Measurements from ENCODE around the gene ALDH1A2. TPM values are rescaled to one million over a fixed set of nuclear protein-coding genes. Genes with fewer than 3 reads are reported as not detected.

Gene ALDH1A2
- polyA plus RNA-seq, 3 donors, result 0.41 to 5.1 (median 3.4) TPM

DNA sequence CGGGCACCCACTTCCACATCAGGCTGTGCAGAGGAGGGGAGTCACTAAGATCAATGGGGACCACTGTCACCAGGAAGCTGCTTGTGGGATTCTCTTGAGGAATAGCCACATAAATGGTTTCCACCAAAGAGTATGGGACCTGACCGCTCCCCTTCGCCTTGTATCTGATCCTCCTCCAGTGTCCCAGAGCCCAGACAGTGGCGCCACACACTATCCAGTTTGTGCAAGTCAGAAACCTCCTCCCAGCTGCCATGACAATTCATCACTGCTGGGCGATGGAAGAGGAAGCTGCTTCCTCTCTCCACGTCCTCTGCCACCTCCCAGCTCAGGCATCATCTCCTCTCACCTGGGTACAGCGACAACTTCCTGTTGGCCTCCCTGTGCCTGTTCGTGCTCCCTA is 147.5 kb downstream of the ALDH1A2 start:
- Mint-ChIP-seq H3K9me3 (peaks cover 0 to 3% (median 0%) of the 10 kb centered on the region in 7 donors), H3K4me1 (no peaks in the 10 kb centered on the region), H3K4me3 (no peak overlapping the region), H3K27me3 (ENCODE audit: low read depth in 3 of 3) (peaks cover 2 to 15% (median 12%) of the 10 kb centered on the region in 3 donors), H3K27ac (peak overlapping the region in 1 of 7 donors; percentile 21), H3K36me3 (no peaks in the 10 kb centered on the region)
- H3K27me3 ChIP-seq (ENCODE audit: control insufficient read depth in 2 of 2, insufficient read depth in 2 of 2, low read length in 2 of 2), result no peaks in the 10 kb centered on the region
- H2AFZ ChIP-seq (ENCODE audit: insufficient read depth, low read depth, low read length, poor library complexity, severe bottlenecking), result no peak overlapping the region
- no peaks in the 10 kb centered on the region for H3K4me1 ChIP-seq (ENCODE audit: control insufficient read depth in 1 of 2, insufficient read depth in 2 of 2, low read length in 2 of 2)
- H3K9me3 ChIP-seq (replicated peaks in 1 of 2; ENCODE audit: control insufficient read depth in 1 of 2, insufficient read depth in 1 of 2, low read length in 2 of 2), result no peaks in the 10 kb centered on the region
- DNase-seq, result no peak
- no peaks in the 10 kb centered on the region for H4K20me1 ChIP-seq (ENCODE audit: insufficient read depth, low read length)
- H3K4me3 ChIP-seq (replicated peaks in 1 of 3; ENCODE audit: low read depth in 2 of 3, low read length in 3 of 3), result no peak overlapping the region
- intact Hi-C loops (cut with micrococcal nuclease), result no loop called here
- no peak overlapping the region for H3K4me2 ChIP-seq (replicated peaks; ENCODE audit: extremely low read depth, low read length, poor library complexity, severe bottlenecking)
- 66% methylated on average over 6 of the region's 8 CpGs for WGBS (ENCODE audit: insufficient coverage)
- H3K27ac ChIP-seq (ENCODE audit: low read depth in 1 of 2, low read length in 2 of 2), result no peak overlapping the region
- no peak overlapping the region for H3K9ac ChIP-seq (ENCODE audit: insufficient read depth, low read length, poor library complexity, severe bottlenecking)
- H3K79me2 ChIP-seq (ENCODE audit: insufficient read depth, low read length), result no peaks in the 10 kb centered on the region
- TF ChIP-seq, protein P1, sequence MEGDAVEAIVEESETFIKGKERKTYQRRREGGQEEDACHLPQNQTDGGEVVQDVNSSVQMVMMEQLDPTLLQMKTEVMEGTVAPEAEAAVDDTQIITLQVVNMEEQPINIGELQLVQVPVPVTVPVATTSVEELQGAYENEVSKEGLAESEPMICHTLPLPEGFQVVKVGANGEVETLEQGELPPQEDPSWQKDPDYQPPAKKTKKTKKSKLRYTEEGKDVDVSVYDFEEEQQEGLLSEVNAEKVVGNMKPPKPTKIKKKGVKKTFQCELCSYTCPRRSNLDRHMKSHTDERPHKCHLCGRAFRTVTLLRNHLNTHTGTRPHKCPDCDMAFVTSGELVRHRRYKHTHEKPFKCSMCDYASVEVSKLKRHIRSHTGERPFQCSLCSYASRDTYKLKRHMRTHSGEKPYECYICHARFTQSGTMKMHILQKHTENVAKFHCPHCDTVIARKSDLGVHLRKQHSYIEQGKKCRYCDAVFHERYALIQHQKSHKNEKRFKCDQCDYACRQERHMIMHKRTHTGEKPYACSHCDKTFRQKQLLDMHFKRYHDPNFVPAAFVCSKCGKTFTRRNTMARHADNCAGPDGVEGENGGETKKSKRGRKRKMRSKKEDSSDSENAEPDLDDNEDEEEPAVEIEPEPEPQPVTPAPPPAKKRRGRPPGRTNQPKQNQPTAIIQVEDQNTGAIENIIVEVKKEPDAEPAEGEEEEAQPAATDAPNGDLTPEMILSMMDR (IDR thresholded peaks at IDR 0.05), result no peak
- no peaks in the 10 kb centered on the region for H3K36me3 ChIP-seq (replicated peaks in 1 of 2; ENCODE audit: control insufficient read depth in 1 of 2, insufficient read depth in 2 of 2, low read length in 2 of 2)

- Mint-ChIP-seq H3K27ac (no peak overlapping the region), H3K9me3 (peaks cover 0 to 3% (median 0%) of the 10 kb centered on the region in 7 donors), H3K4me1 (no peaks in the 10 kb centered on the region), H3K36me3 (no peaks in the 10 kb centered on the region), H3K4me3 (no peak overlapping the region), H3K27me3 (ENCODE audit: low read depth in 3 of 3) (peaks cover 2 to 15% (median 12%) of the 10 kb centered on the region in 3 donors)
- H2AFZ ChIP-seq (ENCODE audit: insufficient read depth, low read depth, low read length, poor library complexity, severe bottlenecking), result no peak overlapping the region
- H3K27me3 ChIP-seq (ENCODE audit: control insufficient read depth in 2 of 2, insufficient read depth in 2 of 2, low read length in 2 of 2), result no peaks in the 10 kb centered on the region
- WGBS (ENCODE audit: insufficient coverage), result 69% methylated on average over 2 of the region's 8 CpGs
- H3K9me3 ChIP-seq (replicated peaks in 1 of 2; ENCODE audit: control insufficient read depth in 1 of 2, insufficient read depth in 1 of 2, low read length in 2 of 2), result no peaks in the 10 kb centered on the region
- no peaks in the 10 kb centered on the region for H3K79me2 ChIP-seq (ENCODE audit: insufficient read depth, low read length)
- H3K4me3 ChIP-seq (replicated peaks in 1 of 3; ENCODE audit: low read depth in 2 of 3, low read length in 3 of 3), result no peak overlapping the region
- H3K27ac ChIP-seq (ENCODE audit: low read depth in 1 of 2, low read length in 2 of 2), result no peak overlapping the region
- H4K20me1 ChIP-seq (ENCODE audit: insufficient read depth, low read length), result no peaks in the 10 kb centered on the region
- no peak for DNase-seq
- H3K4me2 ChIP-seq (replicated peaks; ENCODE audit: extremely low read depth, low read length, poor library complexity, severe bottlenecking), result no peak overlapping the region
- H3K36me3 ChIP-seq (replicated peaks in 1 of 2; ENCODE audit: control insufficient read depth in 1 of 2, insufficient read depth in 2 of 2, low read length in 2 of 2), result no peaks in the 10 kb centered on the region
- TF ChIP-seq, protein P1 (IDR thresholded peaks at IDR 0.05), result no peak
- H3K9ac ChIP-seq (ENCODE audit: insufficient read depth, low read length, poor library complexity, severe bottlenecking), result no peak overlapping the region
- intact Hi-C loops (cut with micrococcal nuclease), result no loop called here
- H3K4me1 ChIP-seq (ENCODE audit: control insufficient read depth in 1 of 2, insufficient read depth in 2 of 2, low read length in 2 of 2), result no peaks in the 10 kb centered on the region
These were observed 148.8 kb downstream of the ALDH1A2 start for GRCh38 chr15:57916695-57917094.

Measured in CD14-positive monocyte (primary cell).